HG03575 (cell line): ENCODE data around the gene ZBTB39.

Source experiments
- ATAC-seq: cut with Tn5 transposase; IDR thresholded peaks from one replicate; pipeline ENCODE4 v1.9.1; 2021; ENCODE audit not compliant: unreplicated experiment, insufficient number of reproducible peaks, low FRiP score; ENCODE audit errors: extremely low read depth

ZBTB39 gene

GRCh38 chr12:56955631-56956256 lies 50.6 kb downstream of the ZBTB39 start:
- ATAC-seq: no peak

GRCh38 chr12:56954958-56955355 lies 51.4 kb downstream of the ZBTB39 start:
- no peak for ATAC-seq

GRCh38 chr12:56954057-56954957 lies 52.0 kb downstream of the ZBTB39 start:
- no peak for ATAC-seq

- no peak for ATAC-seq
These were observed 53.0 kb downstream of the ZBTB39 start for GRCh38 chr12:56953314-56953713.

DNA sequence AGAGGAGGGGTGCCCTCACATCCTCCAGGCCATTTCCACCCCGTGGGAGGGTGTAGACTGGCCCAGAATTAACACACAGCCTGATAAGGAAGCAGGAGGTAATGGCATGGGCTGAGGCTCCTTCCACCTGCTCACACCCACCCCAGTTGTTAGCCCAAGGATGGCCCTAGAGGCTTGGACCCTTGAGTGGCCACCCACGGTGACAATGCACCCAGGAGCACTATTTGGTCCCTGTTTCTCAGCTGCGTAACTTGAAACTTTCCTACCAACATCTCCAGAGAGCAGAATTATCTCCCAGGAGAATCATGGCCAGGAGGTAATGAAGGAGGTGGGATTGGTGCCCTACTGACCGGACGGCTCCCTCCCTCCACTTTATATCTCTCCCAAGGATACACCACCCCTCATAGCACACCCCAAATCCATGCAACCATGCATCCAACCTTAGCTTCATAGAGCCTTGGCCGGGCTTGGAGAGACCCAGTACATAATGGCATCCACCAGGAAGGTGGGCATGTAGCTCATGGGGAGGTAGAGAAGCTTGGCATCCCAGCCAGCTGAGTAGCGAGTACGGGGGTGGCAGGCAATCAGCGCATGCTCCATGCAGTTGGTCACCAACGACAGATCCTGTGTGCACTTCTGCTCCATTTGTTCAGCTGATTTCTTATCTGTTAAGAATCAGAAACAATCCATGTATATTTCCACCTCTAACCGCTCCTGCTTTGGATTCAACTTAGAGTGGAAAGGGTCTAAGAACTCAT lies 54.6 kb downstream of the ZBTB39 start:
- ATAC-seq: no peak

DNA sequence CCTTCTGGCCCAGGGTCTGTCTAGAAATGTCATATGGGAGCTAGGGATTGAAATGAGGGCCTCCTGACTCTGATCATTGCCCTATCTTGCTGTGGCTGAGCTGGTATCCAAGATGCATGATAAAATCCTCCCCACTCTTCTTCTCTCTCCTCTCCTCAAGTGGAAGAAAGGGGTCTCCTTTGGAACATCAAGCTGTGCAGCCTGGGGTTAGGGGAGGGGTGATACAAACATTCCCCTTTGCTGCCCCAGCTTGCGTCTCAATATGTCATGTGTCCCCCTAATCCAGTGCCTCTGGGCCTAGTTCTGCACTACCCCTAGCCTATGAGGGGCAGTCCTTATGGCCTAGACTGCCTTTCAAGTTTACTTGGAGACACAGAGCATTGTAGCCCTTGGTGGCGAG lies 57.5 kb downstream of the ZBTB39 start:
- no peak for ATAC-seq
